Measurements from ENCODE around the gene SF3A2. TPM values are rescaled to one million over a fixed set of nuclear protein-coding genes. Genes with fewer than 3 reads are reported as not detected.

SF3A2 gene
- polyA plus RNA-seq, 1 donor from 2014 or later: 14.4 TPM

GRCh38 chr19:2249880-2250765 lies 13.5 kb downstream of the SF3A2 start:
- no peaks in the 10 kb centered on the region for H3K36me3 ChIP-seq (ENCODE audit: insufficient read depth, low read length)
- H2AFZ ChIP-seq (ENCODE audit: low read depth, low read length): no peak overlapping the region
- H3K9ac ChIP-seq (ENCODE audit: low read length): no peak overlapping the region
- no peaks in the 10 kb centered on the region for H4K20me1 ChIP-seq (ENCODE audit: insufficient read depth)
- no peaks in the 10 kb centered on the region for H3F3A ChIP-seq (ENCODE audit: insufficient read depth, low read length, poor library complexity, severe bottlenecking)
- no peak overlapping the region for H3K27ac ChIP-seq (ENCODE audit: low read length)
- H3K9me3 ChIP-seq (ENCODE audit: low read length): no peaks in the 10 kb centered on the region
- no peaks in the 10 kb centered on the region for H3K79me2 ChIP-seq (replicated peaks; ENCODE audit: insufficient read depth, low read length)
- no peak overlapping the region for H3K4me2 ChIP-seq (ENCODE audit: low read length)
- no peaks in the 10 kb centered on the region for H3K9me2 ChIP-seq (ENCODE audit: insufficient read depth, low read length)
- peaks cover 14% of the 10 kb centered on the region for H3K27me3 ChIP-seq (ENCODE audit: insufficient read depth, low read depth, low read length)
- H3K4me3 ChIP-seq (ENCODE audit: low read length): no peak overlapping the region
- no peak for TF ChIP-seq MXI1 (conservative IDR thresholded peaks at IDR 0.05; ENCODE audit: poor library complexity, severe bottlenecking)

- Histone ChIP-seq H3K79me2 (replicated peaks; ENCODE audit: insufficient read depth, low read length) (no peaks in the 10 kb centered on the region), H3K9me2 (ENCODE audit: insufficient read depth, low read length) (no peaks in the 10 kb centered on the region), H3K9me3 (ENCODE audit: low read length) (no peaks in the 10 kb centered on the region), H3K27me3 (ENCODE audit: insufficient read depth, low read depth, low read length) (peaks cover 14% of the 10 kb centered on the region), H3K36me3 (ENCODE audit: insufficient read depth, low read length) (no peaks in the 10 kb centered on the region), H3K4me3 (ENCODE audit: low read length) (no peak overlapping the region), H2AFZ (ENCODE audit: low read depth, low read length) (no peak overlapping the region), H3K27ac (ENCODE audit: low read length) (no peak overlapping the region), H4K20me1 (ENCODE audit: insufficient read depth) (no peaks in the 10 kb centered on the region), H3F3A (ENCODE audit: insufficient read depth, low read length, poor library complexity, severe bottlenecking) (no peaks in the 10 kb centered on the region), H3K9ac (ENCODE audit: low read length) (no peak overlapping the region), H3K4me2 (ENCODE audit: low read length) (no peak overlapping the region)
- no peak for TF ChIP-seq EP300 (conservative IDR thresholded peaks at IDR 0.05; ENCODE audit: poor library complexity, severe bottlenecking)
- no peak for TF ChIP-seq TAF1 (IDR thresholded peaks at IDR 0.05; ENCODE audit: low read depth)
- TF ChIP-seq REST (IDR thresholded peaks at IDR 0.05; ENCODE audit: borderline replicate concordance): no peak
- TF ChIP-seq RAD21 (conservative IDR thresholded peaks at IDR 0.05): no peak
- TF ChIP-seq MXI1 (conservative IDR thresholded peaks at IDR 0.05; ENCODE audit: poor library complexity, severe bottlenecking): no peak
- no peak for TF ChIP-seq CTCF (IDR thresholded peaks at IDR 0.05; ENCODE audit: poor library complexity, severe bottlenecking)
- no peak for TF ChIP-seq POLR2AphosphoS5 (IDR thresholded peaks at IDR 0.05)
- TF ChIP-seq EZH2 (IDR thresholded peaks at IDR 0.05; ENCODE audit: borderline replicate concordance, insufficient read depth, low read length, poor library complexity, severe bottlenecking): no peak
- no peak for TF ChIP-seq SMC3 (conservative IDR thresholded peaks at IDR 0.05; ENCODE audit: poor library complexity)
These were observed 14.1 kb downstream of the SF3A2 start for GRCh38 chr19:2250766-2251105.

Measured in neural cell (in vitro differentiated cells).